Measurements from ENCODE around the gene ATG7.

DNA sequence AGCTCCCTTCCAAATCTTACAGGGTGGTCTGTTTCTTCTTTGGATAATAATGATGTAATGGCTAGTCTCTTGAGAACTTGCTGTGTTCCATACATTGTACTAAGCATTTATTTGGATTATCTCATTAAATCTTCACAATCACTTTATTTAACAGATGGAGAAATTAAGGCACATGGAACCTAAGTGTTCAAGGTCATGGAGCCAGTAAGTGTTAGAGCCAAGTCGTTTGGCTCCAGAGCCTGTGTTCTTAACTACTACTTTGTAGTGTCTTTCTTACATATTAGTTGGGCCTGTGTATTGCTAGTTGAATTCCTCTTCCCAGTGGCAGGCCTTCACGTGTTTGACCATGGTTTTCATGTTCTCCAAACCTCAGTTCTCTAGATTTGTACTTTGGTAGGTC is 177.8 kb downstream of the ATG7 start:
- TF ChIP-seq, protein P1, sequence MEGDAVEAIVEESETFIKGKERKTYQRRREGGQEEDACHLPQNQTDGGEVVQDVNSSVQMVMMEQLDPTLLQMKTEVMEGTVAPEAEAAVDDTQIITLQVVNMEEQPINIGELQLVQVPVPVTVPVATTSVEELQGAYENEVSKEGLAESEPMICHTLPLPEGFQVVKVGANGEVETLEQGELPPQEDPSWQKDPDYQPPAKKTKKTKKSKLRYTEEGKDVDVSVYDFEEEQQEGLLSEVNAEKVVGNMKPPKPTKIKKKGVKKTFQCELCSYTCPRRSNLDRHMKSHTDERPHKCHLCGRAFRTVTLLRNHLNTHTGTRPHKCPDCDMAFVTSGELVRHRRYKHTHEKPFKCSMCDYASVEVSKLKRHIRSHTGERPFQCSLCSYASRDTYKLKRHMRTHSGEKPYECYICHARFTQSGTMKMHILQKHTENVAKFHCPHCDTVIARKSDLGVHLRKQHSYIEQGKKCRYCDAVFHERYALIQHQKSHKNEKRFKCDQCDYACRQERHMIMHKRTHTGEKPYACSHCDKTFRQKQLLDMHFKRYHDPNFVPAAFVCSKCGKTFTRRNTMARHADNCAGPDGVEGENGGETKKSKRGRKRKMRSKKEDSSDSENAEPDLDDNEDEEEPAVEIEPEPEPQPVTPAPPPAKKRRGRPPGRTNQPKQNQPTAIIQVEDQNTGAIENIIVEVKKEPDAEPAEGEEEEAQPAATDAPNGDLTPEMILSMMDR (conservative IDR thresholded peaks at IDR 0.05): no peak
- TF ChIP-seq EZH2 (IDR thresholded peaks at IDR 0.05; ENCODE audit: low read depth): no peak

All from PC-9 (cell line).